GM21381 (cell line): Measurements from ENCODE around the gene RSAD1.
"Not testable (repeated sequence)": the region's sequence is repeated elsewhere in the genome, so short reads cannot be mapped to it uniquely, and the experiment has no call there.

ENCODE experiments used
- ATAC-seq: cut with Tn5 transposase; IDR thresholded peaks from one replicate; pipeline ENCODE4 v1.9.1; 2021; ENCODE audit warnings: mild to moderate bottlenecking, moderate library complexity; ENCODE audit not compliant: unreplicated experiment

The RSAD1 gene

DNA sequence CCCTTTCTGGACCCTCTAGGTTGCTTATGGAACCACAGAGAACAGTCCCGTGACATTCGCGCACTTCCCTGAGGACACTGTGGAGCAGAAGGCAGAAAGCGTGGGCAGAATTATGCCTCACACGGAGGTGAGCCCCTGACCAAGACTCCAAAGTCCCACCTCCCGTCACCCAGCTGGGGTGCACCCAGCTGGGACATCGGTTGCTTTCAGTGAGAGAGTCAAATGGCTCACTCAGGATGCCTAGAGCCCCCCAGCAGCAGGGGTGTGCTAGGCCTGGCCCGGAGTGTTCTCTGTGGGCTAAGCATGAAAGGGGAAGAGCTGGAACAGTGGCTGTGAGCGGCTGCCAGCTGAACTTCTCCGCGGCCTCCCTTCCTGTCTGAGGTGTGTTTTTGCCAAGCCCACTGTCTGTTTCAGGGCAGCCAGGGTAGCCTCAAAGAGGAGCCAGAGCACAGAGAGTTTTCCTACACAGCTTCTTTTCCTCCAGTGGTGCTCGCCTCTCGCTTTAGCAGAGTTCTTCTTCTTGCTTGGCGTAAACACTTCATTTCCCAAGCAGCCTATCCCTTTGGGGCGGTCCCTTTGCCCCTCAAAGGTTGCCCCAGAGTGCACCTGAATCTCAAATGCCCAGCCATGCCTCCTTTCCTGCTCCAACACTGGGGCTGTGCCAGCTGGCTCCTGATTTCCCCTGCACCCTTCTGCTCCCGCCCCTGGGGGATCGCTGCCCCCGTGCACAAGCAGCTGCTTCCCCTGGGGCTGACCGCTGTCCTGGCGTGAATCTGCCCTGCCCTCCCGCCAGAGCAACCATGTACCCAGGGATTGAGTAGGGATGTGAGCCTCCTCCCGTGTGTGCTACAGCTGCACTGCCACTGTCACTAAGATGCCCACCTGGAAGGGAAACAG lies 7.4 kb upstream of the RSAD1 start:
- ATAC-seq = no peak

DNA sequence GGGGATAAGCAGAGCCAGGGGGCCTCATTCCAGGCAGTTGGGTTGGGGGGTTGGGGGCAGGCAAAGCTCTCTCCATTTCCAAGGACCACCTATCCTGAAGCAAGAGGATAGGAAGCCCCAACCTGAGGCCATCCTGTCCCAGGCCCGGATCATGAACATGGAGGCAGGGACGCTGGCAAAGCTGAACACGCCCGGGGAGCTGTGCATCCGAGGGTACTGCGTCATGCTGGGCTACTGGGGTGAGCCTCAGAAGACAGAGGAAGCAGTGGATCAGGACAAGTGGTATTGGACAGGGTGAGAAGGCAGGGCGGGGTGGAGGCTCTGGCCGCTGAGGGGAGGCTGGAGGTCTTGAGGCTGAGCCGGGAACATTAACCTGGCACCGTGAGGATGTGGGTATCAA lies 6.4 kb upstream of the RSAD1 start:
- no peak for ATAC-seq

DNA sequence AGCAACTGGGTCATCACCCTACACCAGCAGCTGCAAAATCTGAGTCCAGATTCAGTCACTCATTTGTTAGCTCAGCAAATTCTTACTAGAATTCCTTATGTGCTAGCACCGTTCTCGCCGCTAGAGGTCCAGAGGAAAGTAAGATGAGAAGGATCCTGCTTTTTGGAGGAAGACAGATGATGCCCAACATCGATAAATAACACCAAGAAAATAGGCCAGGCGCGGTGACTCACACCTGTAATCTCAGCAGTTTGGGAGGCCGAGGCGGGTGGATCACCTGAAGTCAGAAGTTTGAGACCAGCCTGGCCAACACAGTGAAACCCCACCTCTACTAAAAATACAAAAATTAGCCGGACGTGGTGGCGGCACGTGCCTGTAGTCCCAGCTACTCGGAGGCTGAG lies 5.9 kb upstream of the RSAD1 start:
- ATAC-seq = not testable (repeated sequence)

DNA sequence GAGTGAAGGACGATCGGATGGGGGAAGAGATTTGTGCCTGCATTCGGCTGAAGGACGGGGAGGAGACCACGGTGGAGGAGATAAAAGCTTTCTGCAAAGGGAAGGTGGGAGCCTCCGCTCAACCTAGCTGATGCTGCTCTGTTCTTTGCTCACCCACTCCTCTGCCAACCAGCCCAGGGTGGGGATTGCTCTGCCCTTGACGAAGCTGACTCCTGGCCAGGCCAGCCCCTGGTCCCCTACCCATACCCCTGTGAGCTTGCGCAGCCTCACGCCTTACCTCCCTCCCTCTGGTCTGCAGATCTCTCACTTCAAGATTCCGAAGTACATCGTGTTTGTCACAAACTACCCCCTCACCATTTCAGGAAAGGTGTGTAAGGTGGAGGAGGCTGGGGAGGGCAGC lies 4.8 kb upstream of the RSAD1 start:
- no peak for ATAC-seq

DNA sequence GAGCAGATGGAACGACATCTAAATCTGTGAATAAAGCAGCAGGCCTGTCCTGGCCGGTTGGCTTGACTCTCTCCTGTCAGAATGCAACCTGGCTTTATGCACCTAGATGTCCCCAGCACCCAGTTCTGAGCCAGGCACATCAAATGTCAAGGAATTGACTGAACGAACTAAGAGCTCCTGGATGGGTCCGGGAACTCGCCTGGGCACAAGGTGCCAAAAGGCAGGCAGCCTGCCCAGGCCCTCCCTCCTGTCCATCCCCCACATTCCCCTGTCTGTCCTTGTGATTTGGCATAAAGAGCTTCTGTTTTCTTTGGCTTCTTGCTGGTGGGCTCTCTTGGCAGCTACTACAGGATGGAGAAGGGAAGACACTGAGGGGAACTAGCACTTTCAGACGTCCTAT lies 4.1 kb upstream of the RSAD1 start:
- no peak for ATAC-seq

DNA sequence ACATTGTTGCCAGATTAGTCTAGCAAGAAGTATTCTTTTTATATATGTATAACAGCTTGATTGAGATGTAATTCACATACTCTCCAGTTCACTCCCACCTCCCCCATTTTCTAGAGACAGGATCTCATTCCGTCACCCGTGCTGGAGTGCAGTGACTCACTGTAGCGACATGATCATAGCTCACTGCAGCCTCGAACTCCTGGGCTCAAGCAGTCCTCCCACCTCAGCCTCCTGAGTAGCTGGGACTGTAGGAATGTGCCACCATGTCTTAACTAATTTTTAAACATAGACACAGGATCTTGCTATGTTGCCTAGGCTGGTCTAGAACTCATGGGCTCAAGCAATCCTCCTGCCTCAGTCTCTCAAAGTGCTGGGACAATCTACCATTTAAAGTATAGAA lies 3.3 kb upstream of the RSAD1 start:
- no peak for ATAC-seq

DNA sequence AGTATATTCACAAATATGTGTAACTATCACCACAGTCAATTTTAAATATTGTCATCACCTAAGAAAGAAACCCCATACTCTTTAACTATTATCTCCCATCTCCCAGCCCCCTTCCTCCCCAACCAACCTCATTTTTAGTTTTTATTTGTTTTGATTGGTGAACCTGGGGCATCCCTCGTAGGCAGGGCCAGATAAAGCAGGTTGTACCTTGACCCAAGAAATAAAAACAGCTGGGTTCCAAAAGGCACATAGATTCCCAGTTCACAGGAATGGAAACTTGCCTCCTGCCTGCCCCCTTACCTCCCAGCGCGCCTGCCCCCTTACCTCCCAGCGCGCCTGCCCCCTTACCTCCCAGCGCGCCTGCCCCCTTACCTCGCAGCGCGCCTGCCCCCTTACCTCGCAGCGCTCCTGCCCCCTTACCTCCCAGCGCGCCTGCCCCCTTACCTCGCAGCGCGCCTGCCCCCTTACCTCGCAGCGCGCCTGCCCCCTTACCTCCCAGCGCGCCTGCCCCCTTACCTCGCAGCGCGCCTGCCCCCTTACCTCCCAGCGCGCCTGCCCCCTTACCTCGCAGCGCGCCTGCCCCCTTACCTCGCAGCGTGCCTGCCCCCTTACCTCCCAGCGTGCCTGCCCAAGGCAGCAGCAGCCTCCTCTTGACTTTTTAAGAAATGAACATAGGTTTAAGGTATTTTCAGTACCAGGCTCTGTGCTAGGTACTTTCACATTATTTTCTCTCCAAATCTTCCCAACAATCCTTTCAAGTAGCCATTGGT lies 2.7 kb upstream of the RSAD1 start:
- not testable (repeated sequence) for ATAC-seq

DNA sequence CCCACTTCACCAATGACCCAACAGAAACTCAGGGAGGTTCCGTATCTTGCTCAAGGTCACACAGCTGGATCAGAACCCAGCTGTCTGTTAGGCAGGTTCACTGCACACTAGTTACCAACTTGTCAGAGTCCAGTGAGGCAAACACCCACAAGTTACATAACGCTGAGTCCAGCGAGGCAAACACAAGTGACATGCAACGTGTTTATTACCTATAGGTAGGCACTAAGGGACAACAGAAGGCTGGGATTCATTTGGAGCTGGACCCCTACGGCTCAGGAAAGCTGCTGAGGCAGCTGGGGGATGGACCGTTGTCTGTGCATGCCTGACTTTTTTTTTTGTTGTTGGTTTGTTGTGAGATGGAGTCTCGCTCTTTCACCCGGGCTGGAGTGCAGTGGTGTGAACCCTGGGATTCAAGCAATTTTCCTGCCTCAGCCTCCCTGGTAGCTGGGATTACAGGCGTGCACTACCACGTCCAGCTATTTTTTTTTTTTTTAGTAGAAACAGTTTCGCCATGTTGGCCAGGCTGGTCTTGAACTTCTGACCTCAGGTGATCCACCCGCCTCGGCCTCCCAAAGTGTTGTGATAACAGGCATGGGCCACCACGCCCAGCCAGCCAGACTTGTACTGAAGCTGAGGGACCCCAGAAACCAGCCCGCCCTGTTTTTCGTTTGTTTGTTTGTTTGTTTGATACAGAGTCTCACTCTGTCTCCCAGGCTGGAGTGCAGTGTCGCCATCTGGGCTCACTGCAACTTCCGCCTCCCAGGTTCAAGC lies 1.9 kb upstream of the RSAD1 start:
- no peak for ATAC-seq

DNA sequence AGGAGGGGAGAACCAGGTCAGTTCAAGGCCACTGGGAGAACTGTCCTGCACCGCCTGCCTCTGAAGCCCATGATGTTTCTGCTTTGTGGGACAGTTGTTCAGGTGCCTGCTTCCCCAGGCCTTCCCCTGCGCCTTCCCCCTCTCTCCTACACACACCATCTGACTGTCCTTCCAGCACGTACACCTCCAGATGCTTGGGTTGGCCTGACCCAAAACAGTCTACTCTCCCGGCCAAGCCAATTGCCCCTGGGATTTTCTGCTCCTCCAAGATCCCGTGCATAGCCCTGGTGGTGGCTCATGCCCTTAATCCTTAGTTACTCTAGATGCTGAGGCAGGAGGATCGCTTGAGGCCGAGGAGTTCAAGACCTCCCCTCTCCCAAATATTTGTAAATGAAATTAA lies 684 bp upstream of the RSAD1 start:
- no peak for ATAC-seq

DNA sequence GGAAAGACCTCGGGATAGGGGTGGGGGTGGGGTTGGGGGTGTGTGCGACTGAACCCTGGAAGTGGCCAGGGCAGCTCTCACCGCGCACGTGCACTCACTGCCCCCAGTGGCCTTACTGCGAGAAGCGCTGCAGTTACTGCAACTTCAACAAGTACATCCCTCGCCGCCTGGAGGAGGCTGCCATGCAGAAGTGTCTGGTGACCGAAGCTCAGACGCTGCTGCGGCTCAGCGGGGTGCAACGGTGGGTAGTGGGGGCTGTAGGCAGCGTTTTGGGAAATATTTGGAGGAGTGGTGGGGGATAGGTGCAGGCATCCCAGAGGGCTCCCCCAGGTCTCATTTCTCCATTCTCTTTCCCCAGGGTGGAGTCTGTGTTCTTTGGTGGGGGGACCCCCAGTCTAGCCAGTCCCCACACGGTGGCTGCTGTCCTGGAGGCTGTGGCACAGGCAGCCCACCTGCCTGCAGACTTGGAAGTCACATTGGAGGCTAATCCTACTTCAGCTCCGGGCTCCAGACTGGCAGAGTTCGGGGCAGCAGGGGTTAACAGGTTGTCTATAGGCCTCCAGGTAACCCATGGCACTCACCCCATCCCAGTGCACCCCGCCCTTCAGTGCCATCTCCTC lies 972 bp downstream of the RSAD1 start:
- peak; percentile 21 for ATAC-seq

DNA sequence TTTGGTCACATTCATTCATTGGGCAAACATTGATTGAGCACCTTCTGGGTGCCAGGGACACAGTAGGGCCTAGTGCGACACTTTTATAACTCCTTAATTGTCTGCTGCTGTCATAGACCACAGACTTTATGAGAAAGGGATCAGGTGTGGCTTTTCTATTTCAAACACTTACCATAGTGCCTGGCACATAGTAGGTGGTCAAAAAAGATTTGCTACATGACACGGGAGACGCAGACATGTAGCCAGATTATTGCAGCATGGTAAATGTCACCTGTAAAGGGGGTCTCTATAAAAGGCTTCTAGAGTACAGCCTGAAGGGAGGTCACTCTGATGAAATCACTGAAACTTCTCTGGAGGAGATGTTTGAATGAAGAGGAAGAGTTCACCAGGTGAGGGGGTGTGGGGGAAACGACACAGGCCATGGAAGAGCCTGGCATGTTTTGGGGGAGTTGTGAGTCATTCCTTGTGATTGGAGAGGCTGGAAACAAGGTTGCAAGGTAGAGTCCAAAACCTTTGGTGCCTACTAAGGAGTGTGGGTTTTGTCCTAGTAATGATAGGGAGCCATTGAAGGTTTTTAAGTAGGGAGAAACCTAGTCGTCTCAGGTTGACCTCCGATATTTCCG lies 1.6 kb downstream of the RSAD1 start:
- no peak for ATAC-seq

DNA sequence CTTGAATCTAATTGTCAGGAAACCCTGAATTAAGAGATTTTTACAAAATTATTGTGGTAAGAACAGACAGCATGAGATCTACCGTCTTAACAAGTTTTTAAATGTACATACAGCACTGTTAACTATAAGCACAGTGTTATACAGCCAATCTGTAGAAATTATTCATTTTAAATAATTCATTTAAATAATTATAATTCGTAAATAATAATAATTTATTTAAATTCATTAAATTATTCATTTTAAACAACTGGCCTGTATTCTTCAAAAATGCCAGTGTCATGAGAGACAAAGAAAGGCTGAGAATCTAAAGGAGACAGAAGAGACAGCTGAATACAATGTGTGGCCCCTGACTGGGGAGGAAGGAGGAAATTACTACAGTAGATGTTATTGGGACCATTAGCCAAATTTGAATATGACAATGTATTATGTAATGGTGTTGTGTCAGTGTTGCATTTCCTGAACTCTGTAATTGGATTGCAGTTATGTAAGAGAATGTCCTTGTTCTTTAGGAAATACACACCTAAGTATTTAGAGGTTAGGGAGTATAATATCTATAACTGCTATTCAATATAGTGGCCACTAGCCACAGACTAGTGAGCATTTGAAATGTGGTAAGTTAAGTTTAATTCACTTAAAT lies 2.3 kb downstream of the RSAD1 start:
- ATAC-seq = no peak

DNA sequence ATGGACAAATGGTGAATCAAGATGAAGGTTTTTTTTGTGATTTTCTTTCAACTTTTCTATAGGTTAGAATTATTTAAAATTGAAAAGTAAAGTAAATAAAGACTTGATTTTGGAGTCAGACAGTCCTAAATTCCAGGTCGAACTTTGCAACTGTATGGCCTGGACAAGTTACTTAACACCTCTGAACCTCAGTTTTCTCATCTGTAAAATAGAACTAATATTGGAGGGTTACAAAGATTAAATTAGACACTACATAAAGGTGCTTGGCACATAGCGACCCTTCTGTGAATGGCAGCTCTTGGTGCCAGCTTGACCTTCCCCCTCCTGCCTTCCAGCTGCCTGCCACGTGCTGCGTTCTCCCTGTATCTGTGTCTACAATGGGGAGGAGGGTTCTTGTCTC lies 3.0 kb downstream of the RSAD1 start:
- no peak for ATAC-seq

DNA sequence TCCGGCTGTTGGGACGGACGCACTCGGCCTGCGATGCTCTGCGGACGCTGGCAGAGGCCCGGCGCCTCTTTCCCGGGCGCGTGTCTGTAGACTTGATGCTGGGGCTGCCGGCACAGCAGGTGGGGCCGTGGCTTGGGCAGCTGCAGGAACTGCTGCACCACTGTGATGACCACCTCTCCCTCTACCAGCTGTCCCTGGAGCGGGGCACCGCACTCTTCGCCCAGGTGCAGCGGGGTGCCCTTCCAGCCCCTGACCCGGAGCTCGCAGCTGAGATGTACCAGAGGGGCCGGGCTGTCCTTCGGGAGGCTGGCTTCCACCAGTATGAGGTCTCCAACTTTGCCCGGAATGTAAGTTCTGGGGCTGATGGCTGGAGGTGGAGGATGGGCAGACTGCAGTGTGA lies 3.5 kb downstream of the RSAD1 start:
- no peak for ATAC-seq

DNA sequence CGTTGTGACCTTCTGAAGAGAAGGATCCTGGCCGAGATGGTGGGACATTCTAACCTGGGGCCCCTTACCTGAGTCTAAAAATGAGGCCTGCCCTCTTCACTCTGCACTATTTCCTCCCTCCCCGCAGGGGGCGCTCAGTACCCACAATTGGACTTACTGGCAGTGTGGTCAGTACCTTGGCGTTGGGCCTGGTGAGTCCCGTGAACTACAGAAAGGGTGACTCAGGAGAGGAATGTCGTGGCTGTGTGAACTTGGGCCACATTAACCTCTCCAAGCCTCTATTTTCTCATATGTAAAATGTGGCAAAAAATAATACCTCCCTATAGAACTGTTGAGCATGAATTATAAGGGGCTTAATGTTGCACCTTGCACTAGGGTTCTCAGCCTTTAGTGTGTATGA lies 3.9 kb downstream of the RSAD1 start:
- ATAC-seq = no peak

DNA sequence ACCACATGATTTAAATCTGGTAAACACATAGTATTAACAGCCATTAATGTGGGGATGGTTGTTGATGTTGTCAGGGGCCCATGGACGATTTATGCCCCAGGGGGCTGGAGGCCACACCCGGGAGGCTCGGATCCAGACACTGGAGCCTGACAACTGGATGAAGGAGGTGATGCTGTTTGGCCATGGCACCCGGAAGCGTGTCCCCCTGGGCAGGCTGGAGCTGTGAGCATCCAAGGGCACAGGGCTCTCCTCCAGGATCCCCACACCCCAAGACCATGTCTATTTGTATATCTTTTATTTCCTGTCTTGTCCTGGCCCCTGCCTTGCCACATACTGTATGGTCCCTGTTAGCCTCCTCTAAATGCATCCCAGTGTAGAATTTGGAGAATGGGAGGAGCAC lies 4.6 kb downstream of the RSAD1 start:
- ATAC-seq = no peak

DNA sequence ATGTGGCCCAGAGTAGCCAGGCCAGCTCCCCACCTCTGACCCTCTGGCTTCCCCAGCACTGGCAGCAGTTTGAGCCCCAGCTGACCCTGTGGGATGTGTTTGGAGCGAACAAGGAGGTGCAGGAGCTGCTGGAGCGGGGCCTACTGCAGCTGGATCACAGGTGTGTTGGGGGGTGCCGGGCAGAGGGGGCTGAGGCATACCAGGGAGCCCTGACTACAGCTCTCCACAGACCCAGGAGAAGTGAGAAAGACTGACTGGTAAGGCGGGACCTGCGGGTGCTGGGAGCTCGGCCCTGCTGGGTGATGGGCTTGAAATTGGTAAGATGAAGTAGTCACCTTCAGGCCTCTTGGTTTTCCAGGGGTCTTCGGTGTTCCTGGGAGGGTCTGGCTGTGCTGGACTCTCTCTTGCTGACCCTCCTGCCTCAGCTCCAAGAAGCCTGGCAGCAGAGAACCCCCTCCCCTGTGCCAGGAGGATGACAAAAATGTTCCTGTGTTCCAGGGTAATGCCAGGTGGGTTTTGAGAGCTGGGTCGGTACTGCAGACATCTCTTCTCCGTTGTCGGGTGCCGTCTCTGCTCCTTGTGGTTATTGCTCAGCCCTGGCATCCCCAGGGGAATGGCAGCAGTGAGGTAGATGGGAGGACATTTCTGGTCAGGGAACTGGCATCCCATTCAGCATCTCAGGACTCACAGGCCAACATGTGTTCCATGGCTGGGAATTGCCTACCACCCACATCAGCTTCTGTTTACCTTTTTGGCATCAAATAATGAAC lies 5.9 kb downstream of the RSAD1 start:
- no peak for ATAC-seq

DNA sequence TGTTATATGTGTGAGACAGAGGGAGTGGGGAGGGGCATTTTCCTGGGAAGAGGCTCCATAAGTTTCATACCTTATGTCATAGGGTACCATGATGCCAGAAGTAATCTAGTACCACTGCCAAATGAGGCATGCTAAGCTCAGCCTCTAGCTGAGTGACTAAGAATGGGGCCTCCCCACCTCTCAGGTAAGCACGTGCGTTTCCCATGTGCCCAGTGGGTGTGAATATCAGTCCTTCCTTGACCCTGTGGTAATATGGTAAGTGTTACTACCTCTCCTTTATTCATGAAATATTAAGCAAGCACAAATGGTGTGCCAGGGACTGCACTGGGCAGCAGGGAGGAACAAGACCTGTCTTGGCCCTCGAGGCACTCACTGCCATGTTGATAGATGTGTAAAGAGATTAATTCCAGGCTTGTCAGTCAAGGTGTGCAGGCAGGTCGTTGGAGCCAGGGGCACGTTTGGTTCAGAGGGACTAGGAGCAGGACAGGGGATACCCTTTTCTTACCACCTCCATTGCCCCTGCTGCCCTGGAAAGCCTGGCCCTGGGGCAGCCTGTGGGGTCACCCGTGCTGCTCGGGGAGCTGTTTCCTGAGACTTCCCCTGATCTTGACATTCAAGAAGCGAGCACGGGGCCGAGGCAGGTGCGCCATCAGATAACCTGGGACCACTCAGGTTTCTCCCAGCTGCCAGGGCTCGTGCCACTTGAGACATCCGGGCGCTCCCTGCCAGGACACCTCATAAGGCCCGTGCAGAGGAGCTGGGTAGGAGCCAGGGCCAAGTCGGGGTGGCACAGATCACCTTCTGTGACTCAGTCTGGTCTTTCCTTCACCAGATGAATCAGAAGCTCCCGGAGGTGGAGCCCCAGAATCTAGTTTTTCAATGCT lies 8.8 kb downstream of the RSAD1 start:
- ATAC-seq = no peak
